GM18507 (cell line): ENCODE results near the gene LHB.

Experiments used
- DNase-seq: peaks from one replicate; pipeline ENCODE4 v3.0.0; 2011; ENCODE audit warnings: low read depth; ENCODE audit not compliant: insufficient read length; ENCODE audit errors: extremely low spot score
- FAIRE-seq: peaks from 2 replicates; lab custom pipeline; 2011; peaks lifted over from hg19 to GRCh38; lab: Jason Lieb, UNC

LHB gene

DNA sequence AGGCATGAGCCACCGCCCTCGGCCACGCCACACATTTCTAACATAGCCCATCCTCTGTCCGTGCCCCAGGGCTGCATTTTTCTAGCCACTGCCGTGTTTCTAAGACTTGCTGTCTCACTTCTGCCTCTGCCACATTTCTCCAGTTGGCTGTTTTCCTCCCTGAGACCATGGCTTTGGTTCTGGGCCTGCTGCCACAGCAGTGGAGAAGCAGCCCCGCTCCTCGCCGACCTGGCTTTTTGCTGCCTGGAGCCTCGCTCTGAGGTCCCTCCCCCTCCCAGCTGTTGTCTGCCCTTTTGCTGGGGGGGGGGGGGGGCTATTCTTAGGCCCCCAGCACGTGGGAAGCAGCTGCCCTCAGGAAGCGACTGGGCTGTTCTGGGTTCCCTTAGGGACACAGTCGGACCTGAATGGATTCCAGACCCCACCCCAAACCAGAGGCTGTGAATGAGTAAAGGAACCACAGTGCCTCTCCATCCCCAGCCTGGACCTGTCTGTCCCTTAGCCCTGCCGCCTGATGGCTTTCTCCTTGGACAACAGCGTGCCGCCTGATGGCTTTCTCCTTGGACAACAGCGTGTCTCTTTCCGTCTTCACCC lies 27.1 kb downstream of the LHB start:
- FAIRE-seq: no peak
- DNase-seq: no peak

DNA sequence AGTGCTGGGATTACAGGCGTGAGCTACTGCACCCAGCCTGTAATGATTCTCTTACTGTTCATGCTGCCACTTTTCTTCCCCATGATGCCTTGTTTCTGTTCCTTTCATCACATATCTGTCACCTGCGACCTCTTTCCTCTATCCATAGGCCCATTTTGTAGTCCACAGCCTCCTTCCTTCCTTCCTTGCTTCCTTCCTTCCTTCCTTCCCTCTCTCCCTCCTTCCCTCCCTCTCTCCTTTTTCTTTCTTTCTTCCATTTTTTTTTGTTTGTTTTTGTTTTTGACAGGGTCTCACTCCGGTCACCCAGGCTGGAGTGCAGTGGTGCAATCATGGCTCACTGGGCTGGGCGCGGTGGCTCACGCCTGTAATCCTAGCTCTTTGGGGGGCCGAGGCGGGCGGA lies 28.0 kb downstream of the LHB start:
- FAIRE-seq (no peak), DNase-seq (no peak)

DNA sequence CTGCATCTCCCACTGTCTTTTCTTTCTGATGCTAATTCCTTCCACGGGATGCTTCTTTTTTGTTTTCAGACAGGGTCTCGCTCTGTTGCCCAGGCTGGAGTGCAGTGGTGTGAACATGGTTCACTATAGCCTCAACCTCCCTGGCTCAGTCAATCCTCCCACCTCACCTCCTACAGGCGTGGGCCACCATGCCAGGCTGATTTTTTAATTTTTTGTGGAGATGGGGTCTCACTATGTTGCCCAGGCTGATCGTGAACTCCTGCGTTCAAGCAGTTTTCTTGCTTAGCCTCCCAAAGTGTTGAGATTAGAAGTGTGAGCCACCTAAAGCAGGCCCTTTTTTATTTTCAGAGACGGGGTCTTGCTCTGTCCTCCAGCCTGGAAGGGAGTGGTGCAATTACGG lies 28.6 kb downstream of the LHB start:
- no peak for FAIRE-seq

DNA sequence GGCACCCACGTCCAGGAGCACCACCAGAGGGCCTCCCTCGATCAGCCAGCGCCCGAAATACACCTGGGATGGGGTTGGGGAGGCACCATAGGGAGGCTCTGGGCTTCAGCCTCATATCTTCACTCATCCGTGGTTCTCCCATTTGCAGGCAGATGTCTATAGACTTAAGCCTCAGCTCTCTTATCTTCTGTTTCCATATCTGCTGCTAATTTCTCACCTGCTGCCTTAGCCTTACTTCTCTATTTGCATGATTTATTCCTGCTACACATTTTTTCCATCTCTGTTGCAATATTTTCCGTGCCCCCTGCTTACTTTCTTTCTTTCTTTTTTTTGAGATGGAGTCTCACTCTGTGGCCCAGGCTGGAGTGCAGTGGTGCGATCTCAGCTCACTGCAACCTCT lies 29.6 kb downstream of the LHB start:
- FAIRE-seq (no peak), DNase-seq (no peak)

More for the DNA sequence above, 28.6 kb downstream of the LHB start:
- DNase-seq: no peak

DNA sequence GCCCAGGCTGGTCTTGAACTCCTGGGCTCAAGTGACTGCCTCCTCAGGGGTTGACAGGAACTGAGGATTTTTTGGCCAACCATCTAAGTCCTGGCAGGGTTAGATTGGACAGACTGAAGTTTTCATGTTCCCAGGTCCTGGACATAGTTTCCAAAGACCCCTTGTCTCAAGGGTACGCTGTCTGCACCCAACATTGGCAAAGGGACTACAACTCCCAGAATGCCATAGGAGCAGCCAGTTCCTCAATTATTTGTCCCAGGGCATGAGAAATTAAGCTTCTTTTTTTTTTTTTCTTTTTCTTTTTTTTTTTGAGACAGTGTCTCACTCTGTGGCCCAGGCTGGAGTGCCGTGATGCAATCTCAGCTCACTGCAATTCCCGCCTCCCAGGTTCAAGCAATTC lies 30.7 kb downstream of the LHB start:
- FAIRE-seq: no peak
- no peak for DNase-seq

DNA sequence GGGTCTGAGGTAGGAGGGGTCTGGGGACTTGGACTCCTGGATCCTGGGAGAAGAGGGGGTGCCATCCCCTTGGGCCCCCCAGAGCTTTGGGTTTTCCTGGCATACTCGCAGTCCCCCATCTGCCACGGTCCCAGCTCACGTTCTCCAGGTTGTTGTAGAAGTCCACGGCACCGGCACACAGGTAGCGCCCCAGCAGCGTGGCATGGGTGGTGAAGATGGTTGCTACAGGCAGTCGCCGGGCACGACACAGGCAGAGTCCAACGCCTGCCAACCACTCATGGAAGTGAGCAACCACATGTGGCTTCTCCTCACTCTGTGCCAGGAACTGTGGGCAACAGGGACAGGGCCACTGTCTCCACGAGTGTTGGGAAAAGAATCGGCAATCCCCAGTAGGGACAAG lies 31.2 kb downstream of the LHB start:
- FAIRE-seq: no peak
- no peak for DNase-seq

DNA sequence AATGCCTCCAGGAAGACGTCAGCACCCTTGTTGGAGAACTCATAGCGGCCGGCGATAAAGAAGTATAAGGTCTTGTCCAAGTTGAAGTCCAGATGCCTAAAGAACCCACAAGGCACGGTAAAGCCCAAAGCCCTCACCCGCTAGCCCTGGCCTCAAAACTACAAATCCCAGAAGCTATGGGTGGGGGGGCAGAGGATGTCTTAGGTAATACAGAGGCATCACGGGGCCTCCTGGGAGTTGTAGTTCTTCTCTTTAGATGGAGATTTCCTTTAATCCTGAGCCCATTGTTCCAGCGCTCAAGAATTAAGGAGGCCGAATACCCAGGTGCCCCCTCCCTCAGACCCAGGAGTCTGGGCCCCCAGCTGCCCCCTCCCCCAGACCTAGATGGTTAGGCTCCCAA lies 34.6 kb downstream of the LHB start:
- FAIRE-seq: no peak
- no peak for DNase-seq

DNA sequence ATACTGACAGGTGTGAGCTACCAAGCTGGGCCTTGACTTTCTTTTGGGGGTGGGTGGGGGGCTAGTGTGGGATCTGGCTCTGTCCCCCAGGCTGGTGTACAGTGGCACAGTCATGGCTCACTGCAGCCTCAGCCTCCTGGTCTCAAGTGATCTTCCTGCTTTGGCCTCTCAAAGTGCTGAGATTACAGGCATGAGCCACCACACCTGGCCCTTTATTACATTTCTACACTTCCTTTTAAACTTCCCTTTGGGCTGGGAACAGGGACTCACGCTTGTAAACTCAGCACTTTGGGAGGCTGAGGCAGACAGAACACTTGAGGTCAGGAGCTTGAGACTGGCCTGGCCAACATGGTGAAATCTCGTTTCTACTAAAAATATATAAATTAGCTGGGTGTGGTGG lies 39.8 kb downstream of the LHB start:
- DNase-seq: no peak
- FAIRE-seq: no peak

DNA sequence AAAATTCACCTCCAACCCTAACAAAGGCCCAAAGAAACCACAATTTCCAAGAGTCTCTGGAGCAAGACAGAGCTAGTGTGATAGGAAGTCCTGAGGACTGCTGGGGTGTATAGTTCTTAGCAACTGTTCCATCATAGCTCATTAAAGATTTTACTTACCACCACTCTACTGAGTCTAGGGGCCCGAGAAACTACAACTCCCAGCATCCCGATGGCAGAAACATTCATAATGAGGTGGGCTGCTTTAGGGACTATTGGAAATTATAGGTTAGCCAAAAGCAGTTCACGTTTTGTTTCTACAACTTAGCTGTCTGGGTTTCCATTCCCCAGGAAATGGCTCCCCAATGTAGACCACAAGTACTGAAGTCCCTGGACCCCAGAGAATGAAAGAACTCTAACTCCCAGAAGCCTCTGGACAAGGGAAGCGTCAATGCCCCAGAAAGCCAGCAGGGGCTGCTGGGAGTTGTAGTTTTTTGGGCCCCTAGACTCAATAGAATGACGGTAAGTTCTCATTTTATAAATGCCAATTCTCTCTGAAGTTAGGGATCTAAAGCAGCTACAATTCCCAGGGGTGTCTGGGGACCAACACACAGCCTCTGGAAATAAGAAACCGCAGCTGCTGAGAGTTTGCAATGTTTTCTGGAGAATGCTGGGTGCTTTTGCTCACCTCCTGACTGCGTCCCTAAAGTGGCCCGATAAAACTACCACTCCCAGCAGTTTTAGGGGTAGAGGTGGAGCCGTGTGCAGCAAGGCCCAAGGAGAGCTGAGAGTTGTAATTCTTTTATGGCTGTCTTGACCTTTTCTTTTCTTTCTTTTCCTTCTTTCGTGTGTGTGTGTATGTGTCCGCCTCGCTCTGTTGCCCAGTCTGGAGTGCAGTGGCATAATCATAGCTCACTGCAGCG lies 40.7 kb downstream of the LHB start:
- DNase-seq (no peak), FAIRE-seq (no peak)

DNA sequence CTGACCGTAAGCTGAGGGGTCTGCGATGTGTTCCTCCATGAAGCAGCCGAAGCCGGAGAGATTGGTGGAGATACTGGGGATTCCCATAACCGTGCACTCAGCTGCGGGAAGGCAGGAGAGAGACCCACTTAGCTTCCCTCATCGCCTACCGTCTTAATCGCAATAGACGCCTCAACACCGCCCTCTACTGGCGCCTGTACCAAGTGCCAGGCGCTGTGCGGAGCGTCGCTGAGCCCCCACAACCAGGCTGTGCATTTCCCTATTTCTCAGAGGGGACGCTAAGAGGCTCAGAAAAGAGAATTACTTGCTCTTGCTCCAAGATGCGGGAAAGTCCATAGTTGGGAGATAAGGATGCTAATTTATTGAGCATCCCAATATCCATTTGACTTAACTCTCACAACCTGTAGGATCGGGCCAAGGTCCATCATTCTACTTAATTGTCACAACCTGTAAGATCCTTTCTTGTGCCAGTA lies 45.9 kb downstream of the LHB start:
- FAIRE-seq (peak; percentile 82), DNase-seq (no peak)

DNA sequence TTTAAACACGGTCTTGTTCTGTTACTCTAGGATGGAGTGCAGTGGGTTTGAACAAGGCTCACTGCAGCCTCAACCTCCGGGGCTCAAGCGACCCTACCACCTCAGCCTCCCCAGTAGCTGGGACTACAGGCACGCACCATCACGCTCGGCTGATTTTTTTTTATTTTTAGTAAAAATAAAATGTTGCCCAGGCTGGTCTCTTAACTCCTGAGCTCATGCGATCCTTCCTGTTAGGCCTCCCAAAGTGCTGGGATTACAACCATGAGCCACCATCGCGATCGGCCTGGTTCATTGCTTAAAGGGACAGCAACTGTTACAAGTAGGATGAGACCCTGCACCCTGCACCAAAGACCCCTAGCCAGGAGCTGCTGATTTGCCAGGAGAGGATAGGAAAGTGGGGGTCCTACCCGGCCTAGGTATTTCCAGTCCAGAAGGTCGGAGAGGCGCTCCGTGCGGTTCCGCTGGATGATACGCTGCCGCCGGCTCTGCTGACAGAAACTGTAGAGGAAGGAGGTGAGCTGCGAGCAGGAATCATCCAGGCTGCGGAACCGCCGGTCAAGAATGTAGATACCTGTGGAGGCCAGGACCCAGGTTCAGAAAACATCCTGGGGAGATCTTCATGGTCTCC lies 46.6 kb downstream of the LHB start:
- no peak for FAIRE-seq
- DNase-seq: no peak

DNA sequence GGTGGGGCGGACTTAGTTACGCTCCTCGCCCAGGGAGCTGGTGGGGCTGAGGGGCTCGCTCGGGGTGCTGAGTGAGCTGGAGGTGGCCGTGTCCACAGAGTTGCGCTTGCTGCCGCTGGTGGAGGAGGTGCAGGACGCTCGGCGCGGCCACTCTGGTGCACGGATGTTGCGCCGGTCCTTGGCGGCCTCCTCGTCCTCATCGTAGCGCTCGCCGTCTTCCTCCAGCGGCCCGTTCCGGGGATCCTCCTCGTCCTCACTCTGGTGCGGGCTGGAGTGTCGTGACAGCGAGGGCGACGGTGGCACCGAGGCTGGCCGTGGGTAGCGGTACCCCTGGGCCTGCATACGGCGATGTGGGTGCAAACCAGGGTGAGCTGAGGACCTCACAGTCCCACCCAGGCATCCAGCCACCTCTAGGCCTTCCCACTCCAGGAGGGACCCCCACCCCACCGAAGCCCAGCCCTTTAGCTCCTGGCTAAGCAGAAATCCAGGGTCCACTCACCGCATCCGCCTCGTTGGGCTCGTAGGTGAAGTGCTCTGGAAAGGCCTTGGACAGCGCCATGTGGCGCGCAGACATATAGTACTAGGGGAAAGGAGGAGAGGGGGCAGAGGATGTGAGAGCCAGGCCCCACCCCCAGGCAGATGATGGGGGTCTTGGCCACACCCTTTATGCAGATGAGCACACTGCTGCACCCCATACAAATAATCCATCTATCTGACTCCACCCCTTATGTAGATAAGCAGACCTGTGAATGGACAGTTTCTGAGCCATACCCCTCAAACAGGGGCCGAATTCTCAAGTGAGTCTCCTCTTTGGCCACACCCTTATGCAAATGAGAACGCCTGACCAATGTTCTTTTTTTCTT lies 47.4 kb downstream of the LHB start:
- no peak for FAIRE-seq

DNA sequence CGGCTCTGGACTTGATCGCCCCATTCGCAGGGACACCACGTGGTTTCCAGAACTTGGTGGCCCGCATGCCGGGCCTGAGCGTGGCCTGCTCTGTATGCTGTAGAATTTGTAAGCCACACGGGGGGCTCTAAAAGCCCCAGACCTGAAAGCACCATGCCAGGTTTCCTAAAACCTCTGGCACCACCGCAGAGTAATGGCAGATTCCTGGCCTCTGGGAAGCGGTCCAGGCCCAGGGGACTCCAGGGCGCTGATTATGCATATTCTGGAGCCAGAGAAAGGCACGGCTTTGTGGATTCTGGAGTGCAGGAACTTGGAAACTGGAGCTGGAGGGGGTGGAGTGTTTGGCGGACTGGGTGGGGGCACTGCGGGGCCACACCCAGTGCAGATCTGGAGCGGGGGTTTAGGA lies 48.1 kb downstream of the LHB start:
- FAIRE-seq (no peak), DNase-seq (no peak)

More for the DNA sequence above, 47.4 kb downstream of the LHB start:
- DNase-seq: no peak

DNA sequence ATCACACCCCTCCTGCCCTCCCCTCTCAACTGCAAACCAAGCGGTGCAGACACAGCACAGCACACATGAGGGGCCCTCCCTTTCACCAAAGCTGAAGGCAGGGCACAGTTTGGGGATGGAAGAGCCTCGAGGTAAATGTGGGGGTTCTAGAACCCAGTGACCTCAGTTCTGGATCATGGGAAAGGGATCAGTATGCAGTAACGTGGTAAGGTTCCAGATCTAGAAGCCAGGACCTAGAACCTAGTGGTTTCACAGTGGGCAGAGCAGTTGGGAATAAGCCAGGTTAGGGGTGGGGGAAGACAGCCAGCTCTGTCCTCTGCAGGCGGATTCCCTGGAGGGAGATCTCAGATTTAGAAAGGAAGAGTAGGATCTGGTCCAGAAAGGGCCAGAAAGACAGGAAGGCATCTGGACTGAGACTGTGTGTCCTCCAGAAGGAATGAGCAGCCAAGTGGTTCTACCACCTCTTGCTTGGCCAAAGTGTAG lies 48.7 kb downstream of the LHB start:
- FAIRE-seq: no peak

DNA sequence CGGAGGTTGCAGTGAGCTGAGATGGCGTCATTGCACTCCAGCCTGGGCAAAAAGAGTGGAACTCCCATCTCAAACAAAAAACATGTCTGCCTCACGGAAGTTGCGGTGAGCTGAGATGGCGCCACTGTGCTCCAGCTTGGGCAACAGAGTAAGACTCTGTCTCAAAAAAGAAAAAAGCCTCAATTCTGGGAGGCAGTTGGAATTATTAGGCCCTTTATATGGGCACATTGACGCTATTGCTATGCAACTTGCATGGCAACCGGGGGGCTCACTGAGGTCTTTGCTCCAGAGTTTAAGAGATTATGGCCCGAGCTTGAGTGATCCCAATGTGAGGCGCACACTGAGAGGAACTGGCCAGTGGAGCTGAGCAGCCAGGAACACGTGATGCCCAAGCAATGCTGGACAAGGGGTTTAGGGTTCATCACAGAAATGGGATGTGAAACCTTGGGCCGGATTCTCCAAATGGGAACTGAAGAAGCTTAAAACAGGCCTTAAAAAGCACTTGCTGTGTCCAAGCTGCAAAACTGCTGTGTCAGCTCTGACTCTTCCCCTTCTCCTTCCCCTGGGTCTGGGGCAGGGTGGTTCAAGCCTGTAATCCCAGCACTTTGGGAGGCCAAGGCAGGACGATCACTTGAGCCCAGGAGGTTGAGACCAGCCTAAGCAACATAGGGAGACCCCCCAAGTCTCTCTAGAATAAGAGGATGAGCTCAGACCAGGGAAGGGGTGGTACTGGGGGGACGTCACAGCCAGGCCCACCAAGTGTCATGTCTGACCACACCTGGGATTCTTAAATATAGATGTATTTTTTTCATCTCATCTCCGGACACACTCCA lies 49.3 kb downstream of the LHB start:
- DNase-seq (no peak), FAIRE-seq (no peak)

More for the DNA sequence above, 48.7 kb downstream of the LHB start:
- DNase-seq: no peak

DNA sequence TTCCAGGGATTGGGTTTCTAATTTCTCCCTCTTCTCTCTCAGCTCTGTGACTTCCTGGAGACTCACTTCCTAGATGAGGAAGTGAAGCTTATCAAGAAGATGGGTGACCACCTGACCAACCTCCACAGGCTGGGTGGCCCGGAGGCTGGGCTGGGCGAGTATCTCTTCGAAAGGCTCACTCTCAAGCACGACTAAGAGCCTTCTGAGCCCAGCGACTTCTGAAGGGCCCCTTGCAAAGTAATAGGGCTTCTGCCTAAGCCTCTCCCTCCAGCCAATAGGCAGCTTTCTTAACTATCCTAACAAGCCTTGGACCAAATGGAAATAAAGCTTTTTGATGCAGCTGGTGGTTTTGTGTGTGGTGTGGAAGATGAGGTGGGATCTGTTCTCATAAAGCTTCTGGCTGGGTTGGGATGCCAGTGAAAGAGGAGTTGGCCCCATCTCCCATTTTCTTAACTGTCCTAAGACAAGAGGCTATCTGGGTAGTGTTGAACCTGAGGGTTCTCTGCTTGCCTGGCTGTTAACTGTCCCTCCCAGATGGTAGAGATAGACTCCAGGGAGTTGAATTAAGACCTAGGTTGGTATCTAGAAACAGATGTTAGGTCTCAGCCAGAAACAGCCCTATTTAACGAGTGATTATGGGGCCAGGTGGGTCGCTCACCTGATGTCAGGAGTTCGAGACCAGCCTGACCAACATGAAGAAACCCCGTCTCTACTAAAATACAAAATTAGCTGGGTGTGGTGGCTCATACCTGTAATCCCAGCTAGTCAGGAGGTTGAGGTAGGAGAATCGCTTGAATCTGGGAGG lies 50.1 kb downstream of the LHB start:
- DNase-seq (no peak), FAIRE-seq (no peak)
